Glomerular visceral epithelial cell (primary cell): ENCODE measurements around the gene HNRNPU.

ENCODE experiments used
- DNase-seq: peaks from one replicate; pipeline ENCODE4 v3.0.0-alpha.2; 2016; ENCODE audit errors: extremely low spot score

Gene HNRNPU

GRCh38 chr1:244864253-244865027, at the start of gene HNRNPU:
Gene HNRNPU, minus strand, starts transcription at chr1:244864543. Its CDS starts 236 bp downstream, at chr1:244864307.
- DNase-seq, result peak; percentile 98

DNA sequence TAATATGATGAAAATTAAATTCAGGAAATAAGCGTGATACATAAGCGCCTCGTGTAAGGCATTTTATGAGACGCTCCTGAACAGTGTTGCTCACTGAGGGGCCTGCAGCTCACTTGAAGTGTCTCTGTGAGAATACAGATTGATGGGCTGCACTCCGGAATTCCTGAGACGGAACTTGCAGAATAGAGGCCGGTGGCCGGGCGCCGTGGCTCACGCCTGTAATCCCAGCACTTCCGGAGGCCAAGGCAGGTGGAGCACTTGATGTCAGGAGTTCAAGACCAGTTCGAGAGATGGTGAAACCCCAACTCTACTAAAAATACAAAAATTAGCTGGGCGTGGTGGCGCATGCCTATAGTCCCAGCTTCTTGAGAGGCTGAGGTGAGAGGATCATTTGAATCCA, 49.5 kb upstream of the HNRNPU start:
- DNase-seq, result no peak

DNA sequence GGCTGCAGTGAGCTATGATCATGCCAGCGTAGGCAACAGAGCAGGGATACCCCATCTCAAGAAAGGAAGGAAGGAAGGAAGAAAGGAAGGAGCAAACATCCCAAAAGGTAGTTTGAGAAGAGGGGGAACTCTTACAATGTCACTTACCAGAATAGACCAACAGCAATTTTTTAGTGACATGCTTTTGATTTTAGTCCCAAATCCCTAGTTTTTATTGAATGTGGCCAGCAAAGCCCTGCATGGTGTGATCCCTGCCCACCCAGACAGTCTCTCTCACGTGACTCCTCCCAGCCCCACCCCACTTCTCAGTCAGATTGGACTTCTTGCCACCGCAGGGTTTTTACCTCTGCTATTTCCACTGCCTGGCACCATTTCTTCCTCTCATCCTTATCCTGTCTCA, 39.8 kb upstream of the HNRNPU start:
- no peak for DNase-seq

DNA sequence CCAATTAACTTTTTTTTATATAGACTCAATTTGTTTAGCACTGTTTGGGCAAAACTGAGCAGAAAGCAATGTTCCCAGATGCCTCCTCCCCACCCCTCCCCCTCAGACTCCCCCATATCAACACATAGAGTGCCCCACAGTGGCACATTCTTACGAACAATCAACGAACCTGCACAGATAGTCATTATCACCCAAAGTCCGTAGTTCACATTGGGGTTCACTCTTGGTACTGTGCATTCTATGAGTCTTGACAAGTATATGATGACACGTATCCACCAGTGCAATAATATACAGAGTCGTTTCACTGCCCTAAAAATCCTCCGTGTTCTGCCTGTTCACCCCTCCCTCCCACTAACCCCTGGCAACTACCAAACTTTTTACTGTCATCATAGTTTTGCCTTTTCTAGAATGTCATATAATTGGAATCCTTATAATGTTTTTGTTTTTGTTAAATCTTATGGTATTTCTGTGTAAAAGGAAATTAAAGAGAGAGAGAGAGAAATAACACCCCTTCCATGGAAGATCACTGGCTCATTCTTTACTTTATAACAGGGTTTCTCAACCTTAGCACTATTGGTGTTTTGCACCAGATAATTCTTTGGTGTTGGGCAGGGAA, 37.2 kb upstream of the HNRNPU start:
- DNase-seq, result no peak

DNA sequence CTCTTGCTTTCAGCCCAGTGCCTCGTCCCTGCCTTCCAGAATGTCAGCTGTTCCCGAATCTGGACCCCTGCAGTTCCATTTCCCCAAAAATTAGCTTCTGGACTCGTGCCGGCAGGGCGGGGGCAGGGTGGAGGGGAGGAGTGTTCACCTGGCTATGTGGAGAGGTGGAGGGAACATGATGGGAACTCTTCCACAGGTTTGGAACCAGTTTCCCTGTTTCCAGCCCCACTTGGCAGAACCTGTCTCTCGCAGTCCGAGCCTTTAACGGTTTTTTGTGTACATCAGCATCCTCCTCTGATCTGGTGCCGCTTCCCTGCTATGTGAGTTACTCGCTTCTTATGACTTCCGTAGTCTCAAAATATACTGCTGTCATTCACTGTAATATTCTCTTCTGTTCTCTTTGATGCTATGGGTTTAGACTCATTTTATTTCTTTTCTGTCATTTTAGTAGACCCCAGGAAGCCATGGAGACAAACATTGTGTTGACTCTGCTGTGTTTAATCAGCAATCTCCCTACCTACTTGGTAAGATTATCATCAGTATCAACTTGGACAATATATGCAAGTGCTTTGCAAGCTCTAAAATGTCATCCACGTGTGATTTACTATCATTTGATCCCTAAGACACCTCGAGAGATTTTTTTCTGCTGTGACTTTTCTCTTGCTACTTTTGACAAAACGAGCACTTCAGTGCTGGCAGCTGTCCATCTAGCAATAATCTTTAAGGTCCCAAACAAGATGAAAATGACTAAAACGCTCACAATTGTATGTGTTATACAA, 33.3 kb upstream of the HNRNPU start:
- DNase-seq, result no peak

DNA sequence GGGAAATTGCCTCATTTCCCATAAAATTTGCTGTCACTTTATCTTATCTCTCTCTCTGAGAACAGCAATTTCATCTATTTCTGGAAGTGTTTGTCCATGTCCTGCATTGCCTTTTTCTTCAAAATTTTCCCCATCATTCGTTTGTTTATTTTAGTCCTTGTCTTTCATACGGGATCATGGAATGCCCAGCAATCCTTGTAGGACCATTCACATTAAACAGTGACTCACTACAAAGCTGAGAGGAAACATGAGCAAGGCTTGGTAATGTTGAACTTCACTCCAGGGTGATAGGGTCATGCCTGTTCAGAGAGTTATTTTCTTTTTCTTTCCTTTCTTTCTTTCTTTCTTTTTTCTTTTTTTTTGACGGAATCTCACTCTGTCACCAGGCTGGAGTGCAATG, 32.2 kb upstream of the HNRNPU start:
- no peak for DNase-seq

DNA sequence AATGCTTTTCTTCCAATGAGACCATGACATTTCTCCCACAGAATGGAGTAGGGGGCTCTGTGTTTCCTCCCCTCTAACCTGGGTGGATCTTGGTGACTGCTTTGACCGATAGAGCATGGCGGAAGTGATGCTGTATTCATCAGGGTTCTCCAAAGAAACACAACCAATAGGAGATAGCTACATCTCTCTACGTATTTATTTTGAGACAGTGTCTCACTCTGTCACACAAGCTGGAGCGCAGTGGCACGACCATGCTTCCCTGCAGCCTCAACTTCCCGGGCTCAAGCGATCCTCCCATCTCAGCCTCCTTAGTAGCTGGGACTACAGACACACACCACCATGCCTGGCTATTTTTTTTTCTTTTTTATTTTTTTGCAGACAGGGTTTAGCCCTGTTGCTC, 29.5 kb upstream of the HNRNPU start:
- DNase-seq, result no peak

- no peak for DNase-seq
These were observed 22.9 kb upstream of the HNRNPU start for GRCh38 chr1:244887281-244887680.

GRCh38 chr1:244881552-244882280, 17.4 kb upstream of the HNRNPU start:
- DNase-seq, result no peak

GRCh38 chr1:244878681-244879080, 14.3 kb upstream of the HNRNPU start:
- no peak for DNase-seq

DNA sequence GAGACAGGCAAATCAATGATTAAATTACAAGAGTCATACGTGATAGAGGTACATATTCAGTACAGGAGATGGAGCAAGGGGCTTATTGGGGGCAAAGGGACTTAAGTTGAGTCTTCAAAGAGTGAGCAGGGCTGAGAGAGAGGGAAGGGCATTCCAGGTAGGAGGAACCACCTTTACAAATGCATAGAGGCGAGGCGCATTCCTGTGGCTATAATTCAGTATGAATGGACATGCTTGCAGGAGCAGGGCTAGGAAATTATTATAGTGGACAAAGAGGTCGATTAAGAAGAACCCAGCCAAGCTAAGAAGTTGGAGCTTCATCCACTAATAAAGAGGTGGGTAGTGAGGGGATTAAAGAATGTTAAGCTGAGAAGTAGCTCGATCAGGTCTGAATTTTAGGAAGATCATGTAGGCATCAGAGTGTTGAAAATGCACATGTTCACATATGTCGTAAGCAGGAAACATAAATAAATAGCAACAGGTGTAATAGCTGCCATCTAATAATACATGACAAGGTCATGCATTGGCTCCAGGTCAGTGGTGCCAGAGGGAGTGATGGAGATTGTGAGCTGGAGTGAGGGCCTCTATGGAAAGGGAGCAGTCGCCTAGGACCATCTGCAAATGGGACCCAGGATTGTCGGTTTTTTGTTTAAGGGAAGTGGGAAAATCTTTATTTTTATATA, 12.0 kb upstream of the HNRNPU start:
- DNase-seq, result no peak

DNA sequence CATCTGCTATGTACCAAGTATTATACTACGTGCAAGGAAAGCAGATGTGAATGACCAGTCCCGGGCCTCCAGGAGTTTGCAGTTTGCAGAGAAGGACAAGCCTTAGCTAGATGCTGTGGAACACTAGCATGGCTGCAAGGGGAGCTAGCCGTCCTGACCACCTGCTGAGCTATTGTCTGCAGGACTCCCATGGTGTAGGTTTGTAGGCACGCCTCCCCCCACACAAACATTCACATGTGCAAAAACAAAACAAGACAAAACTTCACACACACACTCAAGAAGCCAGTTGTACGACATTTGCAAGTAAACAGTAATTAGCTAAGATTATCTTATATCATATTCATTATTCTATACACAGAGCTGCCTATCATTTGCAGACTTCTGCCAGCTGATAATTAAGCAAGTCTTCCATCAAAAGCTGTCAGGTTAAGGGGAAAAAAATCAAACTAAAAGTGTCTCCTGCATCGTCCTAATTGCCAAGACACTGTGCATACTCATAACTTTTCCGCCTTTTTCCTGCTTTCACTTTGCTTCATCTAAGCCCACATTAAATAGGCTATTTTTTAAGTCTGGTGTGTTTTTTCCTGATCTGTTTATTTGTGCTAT, 10.7 kb upstream of the HNRNPU start:
- no peak for DNase-seq

DNA sequence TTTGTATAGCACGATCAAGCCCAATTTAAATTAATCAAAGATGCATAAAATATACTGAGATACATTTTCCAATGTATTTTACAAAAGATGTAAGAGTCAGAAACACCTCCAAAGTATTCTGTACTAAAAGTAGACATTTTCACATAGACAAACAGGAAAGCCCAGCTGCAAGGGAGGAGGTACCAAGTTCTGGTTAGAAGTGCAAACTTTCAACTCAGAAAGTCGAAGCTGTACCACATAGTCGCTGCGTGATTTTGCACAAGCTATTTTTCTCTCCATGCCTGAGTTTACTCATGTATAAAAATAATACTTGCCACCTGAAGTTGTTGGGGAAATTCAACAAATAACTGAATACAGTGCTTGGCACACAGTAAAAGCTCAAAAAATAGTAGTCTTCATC, 5.6 kb upstream of the HNRNPU start:
- no peak for DNase-seq

- no peak for DNase-seq
These were observed 5.1 kb upstream of the HNRNPU start for GRCh38 chr1:244869364-244869827.

GRCh38 chr1:244868484-244869363, 4.4 kb upstream of the HNRNPU start:
- no peak for DNase-seq

- DNase-seq, result no peak
These were observed 2.0 kb upstream of the HNRNPU start for GRCh38 chr1:244866355-244866754.

GRCh38 chr1:244865820-244866219, 1.5 kb upstream of the HNRNPU start:
- DNase-seq, result no peak

DNA sequence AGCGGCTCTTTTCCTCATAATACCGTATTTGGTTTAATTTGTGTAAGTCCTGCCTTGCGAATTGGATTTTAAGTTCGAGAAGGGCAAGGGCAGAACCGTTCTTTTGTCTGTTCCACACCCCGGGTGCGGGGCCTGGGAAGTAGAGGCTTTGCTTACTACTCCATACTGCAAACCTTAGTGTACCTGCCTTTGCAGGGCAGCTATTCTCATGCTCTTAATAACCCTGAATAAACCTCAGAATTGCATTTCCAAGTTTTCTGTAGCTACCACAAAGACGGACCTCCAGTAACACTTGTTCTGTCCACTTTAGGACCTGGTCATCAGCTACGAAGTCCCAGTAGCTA, 657 bp upstream of the HNRNPU start:
- no peak for DNase-seq

DNA sequence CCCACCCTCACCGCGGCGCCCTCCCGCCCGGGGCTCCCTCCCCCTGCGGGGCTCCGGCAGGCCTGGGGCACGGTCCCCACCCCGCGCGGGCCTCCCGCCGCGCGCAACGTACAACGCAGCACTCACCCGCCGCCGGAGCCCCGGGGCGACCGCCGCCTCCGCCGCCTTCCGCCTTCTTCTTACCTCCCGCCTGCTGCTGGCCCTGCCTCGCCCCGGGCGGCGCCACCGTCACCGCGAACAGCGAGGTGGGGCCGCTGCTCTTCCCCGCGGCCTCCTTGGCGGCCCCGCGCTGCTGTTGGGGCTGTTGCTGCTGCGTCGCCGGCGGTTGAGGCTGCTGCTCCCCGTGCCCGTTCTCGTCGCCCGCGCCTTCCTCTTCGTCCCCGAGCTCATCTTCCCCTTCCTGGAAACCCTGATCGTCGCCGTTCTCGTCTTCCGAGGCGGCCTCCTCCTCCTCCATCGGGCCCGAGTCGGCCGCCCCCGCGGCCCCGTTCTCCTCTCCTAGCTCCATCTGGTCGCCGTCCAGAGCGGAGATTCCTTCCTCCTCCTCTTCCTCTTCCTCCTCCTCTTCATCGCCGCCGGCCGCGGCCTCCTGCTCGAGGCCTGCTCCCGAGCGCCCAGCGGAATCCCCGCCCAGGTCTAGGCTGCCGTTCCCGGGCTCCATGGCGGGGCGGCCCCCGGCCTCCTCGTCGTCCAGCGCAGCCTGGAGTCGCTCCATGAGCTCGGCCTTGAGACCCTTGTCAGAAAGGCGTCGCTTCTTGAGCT, 671 bp downstream of the HNRNPU start:
- no peak for DNase-seq
